PC-9 (cell line): ENCODE results near the gene SLC30A1. TPM values are rescaled to one million over a fixed set of nuclear protein-coding genes. Genes with fewer than 3 reads are reported as not detected.

Source experiments
- BruUV-seq: library from RNA; stranded (reverse); fragments of 400-500 nt; replicated peaks from 2 replicates; lab custom pipeline; 2021; lab: Mats Ljungman, UMichigan
- CTCF ChIA-PET: fragments of 300-600 bp; sonication (Branson Sonifier 250); formaldehyde crosslinking; loops from one replicate; lab custom pipeline; 2022; ENCODE audit warnings: antibody characterized with exemption; lab: Charles Lee
- POLR2A ChIA-PET: fragments of 300-600 bp; sonication (Branson Sonifier 250); formaldehyde crosslinking; loops from one replicate; lab custom pipeline; 2022; ENCODE audit warnings: antibody characterized with exemption; ENCODE audit not compliant: unreplicated experiment; lab: Charles Lee
- DNase-seq, 2 experiments: peaks; one replicate each; pipeline versions ENCODE4 v3.0.0 to v3.0.0-alpha.2; 2015 to 2022; ENCODE audit warnings: mixed read lengths in 1 of 2
- H2AFZ ChIP-seq: fragments of 200-600 bp; sonication (generic); 2 replicates; pipeline ENCODE4 v1.8.1; 2017; ENCODE audit warnings: antibody characterized with exemption
- H3F3A ChIP-seq: fragments of 200-600 bp; sonication (generic); 2 replicates; pipeline ENCODE4 v1.8.1; 2017; ENCODE audit warnings: antibody characterized with exemption, mild to moderate bottlenecking, low read depth; ENCODE audit not compliant: insufficient read depth
- H3K27ac ChIP-seq: fragments of 200-600 bp; sonication (generic); 2 replicates; pipeline ENCODE4 v1.6.1; 2016; ENCODE audit warnings: mixed run types
- H3K27me3 ChIP-seq: fragments of 200-600 bp; sonication (generic); 2 replicates; pipeline ENCODE4 v1.6.1; 2016; ENCODE audit warnings: low read depth, mixed run types; ENCODE audit not compliant: insufficient read depth
- H3K36me3 ChIP-seq: fragments of 200-600 bp; sonication (generic); 2 replicates; pipeline ENCODE4 v1.6.1; 2016; ENCODE audit warnings: low read depth, mixed run types
- H3K4me1 ChIP-seq: fragments of 200-600 bp; sonication (generic); replicated peaks from 2 replicates; pipeline ENCODE4 v1.6.1; 2016; ENCODE audit warnings: mixed run types; ENCODE audit not compliant: insufficient read depth
- H3K4me2 ChIP-seq: fragments of 200-600 bp; sonication (generic); 2 replicates; pipeline ENCODE4 v1.6.1; 2017; ENCODE audit warnings: mixed run types
- H3K4me3 ChIP-seq: fragments of 200-600 bp; sonication (generic); 2 replicates; pipeline ENCODE4 v1.6.1; 2016; ENCODE audit warnings: mixed run types
- H3K79me2 ChIP-seq: fragments of 200-600 bp; sonication (generic); 2 replicates; pipeline ENCODE4 v1.6.1; 2017; ENCODE audit warnings: low read depth, mixed run types
- H3K9me2 ChIP-seq: fragments of 200-600 bp; sonication (generic); 2 replicates; pipeline ENCODE4 v1.8.1; 2017; ENCODE audit warnings: mild to moderate bottlenecking; ENCODE audit not compliant: insufficient read depth
- H3K9me3 ChIP-seq: fragments of 200-600 bp; sonication (generic); 2 replicates; pipeline ENCODE4 v1.8.1; 2016; ENCODE audit warnings: low read depth; ENCODE audit not compliant: insufficient read depth
- H4K20me1 ChIP-seq: fragments of 200-600 bp; sonication (generic); 2 replicates; pipeline ENCODE4 v1.8.1; 2017; ENCODE audit not compliant: insufficient read depth
- EZH2 ChIP-seq: fragments of 200-600 bp; sonication (generic); IDR thresholded peaks from 2 replicates; pipeline ENCODE4 v1.8.0; 2017; ENCODE audit warnings: antibody characterized with exemption, low read depth
- intact Hi-C: fragments of 100-400 bp; cut with micrococcal nuclease; formaldehyde crosslinking; loops from one replicate; pipeline ENCODE4 v1.10.0; 2022; ENCODE audit not compliant: unreplicated experiment
- total RNA-seq: library from RNA; stranded (reverse); gene quantifications from 2 replicates; pipeline ENCODE4 v1.2.3, GENCODE V29; 2021
- TF ChIP-seq, protein P1 (sequence below): fragments of 200-600 bp; sonication (generic); conservative IDR thresholded peaks from 2 replicates; pipeline ENCODE4 v1.6.1; 2017; ENCODE audit warnings: mixed run types, antibody characterized with exemption, mild to moderate bottlenecking, moderate library complexity

Gene SLC30A1
- total RNA-seq, 1 experiment from 2014 or later, result 27.6 TPM

DNA sequence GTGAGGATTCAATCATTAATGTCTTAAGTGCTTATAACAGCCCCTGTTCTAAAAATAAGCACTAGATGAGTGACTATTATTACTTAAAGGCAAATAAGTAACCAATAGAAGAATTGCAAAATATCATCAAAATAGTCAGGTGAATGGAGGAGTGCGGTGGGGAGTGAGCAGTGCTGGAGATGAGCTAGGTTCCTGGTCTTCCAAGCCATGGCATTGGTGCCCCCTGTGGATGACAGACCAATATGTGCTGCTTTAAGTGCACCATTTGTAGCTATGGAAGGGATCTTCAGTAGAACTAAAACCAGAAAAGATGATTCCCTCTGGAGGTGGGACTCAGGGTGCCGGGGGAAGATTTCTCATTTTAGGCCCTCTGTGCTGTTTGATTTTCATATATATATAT, 46.1 kb upstream of the SLC30A1 start:
- no peak overlapping the region for H3K4me2 ChIP-seq

DNA sequence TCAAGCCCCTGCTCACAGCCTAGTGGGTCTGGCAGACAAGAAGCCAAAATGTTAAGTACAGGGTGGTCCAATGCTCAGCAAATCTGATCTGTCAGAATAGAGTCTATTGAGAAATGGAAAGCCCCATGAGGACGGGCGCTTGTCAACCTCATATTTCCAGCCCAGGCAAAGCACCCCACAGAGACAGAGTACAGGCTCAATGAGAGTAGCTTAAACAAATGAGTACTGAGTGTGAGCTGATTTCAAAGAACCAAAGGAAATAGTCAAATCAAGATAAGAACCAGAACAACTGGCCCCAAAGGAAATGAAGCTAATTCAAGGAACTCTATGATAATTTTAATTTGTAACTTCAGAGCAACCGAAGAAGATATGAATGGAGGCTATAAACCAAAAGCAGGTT, 44.6 kb upstream of the SLC30A1 start:
- CTCF ChIA-PET, result no interaction called here
- POLR2A ChIA-PET, result no interaction called here

More for the DNA sequence above, 46.1 kb upstream of the SLC30A1 start:
- Histone ChIP-seq H3K79me2 (no peaks in the 10 kb centered on the region), H3K9me2 (no peaks in the 10 kb centered on the region), H2AFZ (no peak overlapping the region), H4K20me1 (no peaks in the 10 kb centered on the region), H3K27me3 (no peaks in the 10 kb centered on the region), H3F3A (no peaks in the 10 kb centered on the region), H3K9me3 (no peaks in the 10 kb centered on the region), H3K4me3 (no peak overlapping the region), H3K36me3 (no peaks in the 10 kb centered on the region), H3K4me1 (no peaks in the 10 kb centered on the region), H3K27ac (no peak overlapping the region)
- ChIA-PET POLR2A (interaction anchor here (0.6 kb wide), 1 partner anchor 46 kb away, joined by 6 read pairs; the partner anchor contains the start of gene SLC30A1), CTCF (interaction anchor here (0.5 to 1.1 kb wide), 4 partner anchors 8 to 110 kb away, joined by 3 to 5 read pairs (median 4); no protein-coding TSS in a partner anchor)
- TF ChIP-seq, protein P1, sequence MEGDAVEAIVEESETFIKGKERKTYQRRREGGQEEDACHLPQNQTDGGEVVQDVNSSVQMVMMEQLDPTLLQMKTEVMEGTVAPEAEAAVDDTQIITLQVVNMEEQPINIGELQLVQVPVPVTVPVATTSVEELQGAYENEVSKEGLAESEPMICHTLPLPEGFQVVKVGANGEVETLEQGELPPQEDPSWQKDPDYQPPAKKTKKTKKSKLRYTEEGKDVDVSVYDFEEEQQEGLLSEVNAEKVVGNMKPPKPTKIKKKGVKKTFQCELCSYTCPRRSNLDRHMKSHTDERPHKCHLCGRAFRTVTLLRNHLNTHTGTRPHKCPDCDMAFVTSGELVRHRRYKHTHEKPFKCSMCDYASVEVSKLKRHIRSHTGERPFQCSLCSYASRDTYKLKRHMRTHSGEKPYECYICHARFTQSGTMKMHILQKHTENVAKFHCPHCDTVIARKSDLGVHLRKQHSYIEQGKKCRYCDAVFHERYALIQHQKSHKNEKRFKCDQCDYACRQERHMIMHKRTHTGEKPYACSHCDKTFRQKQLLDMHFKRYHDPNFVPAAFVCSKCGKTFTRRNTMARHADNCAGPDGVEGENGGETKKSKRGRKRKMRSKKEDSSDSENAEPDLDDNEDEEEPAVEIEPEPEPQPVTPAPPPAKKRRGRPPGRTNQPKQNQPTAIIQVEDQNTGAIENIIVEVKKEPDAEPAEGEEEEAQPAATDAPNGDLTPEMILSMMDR, result no peak; the same call in 1 of the 2 replicates
- TF ChIP-seq EZH2, result no peak
- intact Hi-C loops, result loop anchor here (1.0 kb wide), 1 partner anchor 46 kb away; the partner anchor contains the start of gene SLC30A1
- DNase-seq, result no peak
- BruUV-seq, result no TSS peak

DNA sequence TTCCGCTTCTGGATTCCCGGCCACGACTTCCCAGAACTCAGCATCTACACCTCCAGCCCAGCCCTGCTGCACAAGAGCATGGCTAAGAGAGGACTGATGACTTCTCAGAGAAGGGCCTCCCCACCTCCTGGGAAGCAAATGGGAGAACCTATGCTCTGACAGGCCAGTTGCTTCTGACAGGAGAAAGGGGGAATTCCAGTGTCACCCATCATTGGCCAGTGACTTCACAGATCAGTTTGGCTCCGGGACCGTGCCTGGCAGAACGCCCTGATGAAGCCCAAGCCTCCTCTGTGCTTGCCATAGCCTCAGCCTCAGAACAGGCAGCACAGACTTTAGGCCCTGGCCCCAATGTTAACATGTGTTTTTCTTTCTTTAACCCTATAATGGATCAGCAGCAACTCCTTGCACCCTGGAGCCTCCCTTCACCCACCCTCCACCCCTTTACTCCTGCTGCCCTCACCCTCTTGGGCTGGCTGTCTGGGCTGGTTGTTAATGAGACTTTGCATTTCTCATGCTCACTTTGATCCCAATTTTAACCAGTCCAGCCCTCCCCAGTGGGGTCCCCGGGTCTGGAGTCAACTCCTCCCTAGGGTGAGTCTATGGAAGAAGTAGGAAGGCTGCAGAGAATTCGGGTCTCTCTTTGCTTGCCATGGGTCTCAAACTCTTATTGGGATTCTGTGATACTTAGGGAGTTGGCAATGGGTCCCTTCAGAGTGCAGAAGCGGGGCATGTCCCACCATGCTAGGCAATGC, 42.7 kb upstream of the SLC30A1 start:
- H3K27me3 ChIP-seq, result no peaks in the 10 kb centered on the region
- DNase-seq, result no peak
- POLR2A ChIA-PET, result no interaction called here
- no peaks in the 10 kb centered on the region for H3K4me1 ChIP-seq
- H3K9me3 ChIP-seq, result no peaks in the 10 kb centered on the region
- H4K20me1 ChIP-seq, result no peaks in the 10 kb centered on the region
- no peak overlapping the region for H3K27ac ChIP-seq
- TF ChIP-seq EZH2, result no peak
- TF ChIP-seq, protein P1, result no peak
- intact Hi-C loops, result no loop called here
- CTCF ChIA-PET, result interaction anchor here (0.7 kb wide), 1 partner anchor 41 kb away, joined by 5 read pairs; no protein-coding TSS in a partner anchor
- H3F3A ChIP-seq, result no peaks in the 10 kb centered on the region
- H3K9me2 ChIP-seq, result no peaks in the 10 kb centered on the region
- H3K4me3 ChIP-seq, result no peak overlapping the region
- BruUV-seq, result no TSS peak
- H2AFZ ChIP-seq, result no peak overlapping the region
- H3K36me3 ChIP-seq, result no peaks in the 10 kb centered on the region
- H3K79me2 ChIP-seq, result no peaks in the 10 kb centered on the region
- no peak overlapping the region for H3K4me2 ChIP-seq

More for the DNA sequence above, 44.6 kb upstream of the SLC30A1 start:
- H4K20me1 ChIP-seq, result no peaks in the 10 kb centered on the region
- TF ChIP-seq EZH2, result no peak
- TF ChIP-seq, protein P1, result no peak
- H3K79me2 ChIP-seq, result no peaks in the 10 kb centered on the region
- H3K27me3 ChIP-seq, result no peaks in the 10 kb centered on the region
- H3K36me3 ChIP-seq, result no peaks in the 10 kb centered on the region
- no peak overlapping the region for H3K27ac ChIP-seq
- no peaks in the 10 kb centered on the region for H3K9me3 ChIP-seq
- DNase-seq, result no peak
- H3K4me3 ChIP-seq, result no peak overlapping the region
- H2AFZ ChIP-seq, result no peak overlapping the region
- no peak overlapping the region for H3K4me2 ChIP-seq
- intact Hi-C loops, result no loop called here
- H3K9me2 ChIP-seq, result no peaks in the 10 kb centered on the region
- H3K4me1 ChIP-seq, result no peaks in the 10 kb centered on the region
- no TSS peak for BruUV-seq
- H3F3A ChIP-seq, result no peaks in the 10 kb centered on the region
